T-helper 2 cell treated with Interferon-gamma antibody and Interleukin-4, amounts not matched to agents 100 ng/mL and 5 ng/mL, for 36 hours (primary cell): Measurements from ENCODE around the gene ACR. TPM values are rescaled to one million over a fixed set of nuclear protein-coding genes. Genes with fewer than 3 reads are reported as not detected.

Source experiments
- intact Hi-C: fragments of 100-400 bp; cut with micrococcal nuclease; formaldehyde crosslinking; loops from one replicate; pipeline ENCODE4 v1.15.1; 2023
- total RNA-seq: library from RNA; stranded (reverse); gene quantifications from 2 replicates; pipeline ENCODE4 v1.2.3, GENCODE V29; 2022

The ACR gene
- total RNA-seq, 1 donor from 2014 or later: not detected

DNA sequence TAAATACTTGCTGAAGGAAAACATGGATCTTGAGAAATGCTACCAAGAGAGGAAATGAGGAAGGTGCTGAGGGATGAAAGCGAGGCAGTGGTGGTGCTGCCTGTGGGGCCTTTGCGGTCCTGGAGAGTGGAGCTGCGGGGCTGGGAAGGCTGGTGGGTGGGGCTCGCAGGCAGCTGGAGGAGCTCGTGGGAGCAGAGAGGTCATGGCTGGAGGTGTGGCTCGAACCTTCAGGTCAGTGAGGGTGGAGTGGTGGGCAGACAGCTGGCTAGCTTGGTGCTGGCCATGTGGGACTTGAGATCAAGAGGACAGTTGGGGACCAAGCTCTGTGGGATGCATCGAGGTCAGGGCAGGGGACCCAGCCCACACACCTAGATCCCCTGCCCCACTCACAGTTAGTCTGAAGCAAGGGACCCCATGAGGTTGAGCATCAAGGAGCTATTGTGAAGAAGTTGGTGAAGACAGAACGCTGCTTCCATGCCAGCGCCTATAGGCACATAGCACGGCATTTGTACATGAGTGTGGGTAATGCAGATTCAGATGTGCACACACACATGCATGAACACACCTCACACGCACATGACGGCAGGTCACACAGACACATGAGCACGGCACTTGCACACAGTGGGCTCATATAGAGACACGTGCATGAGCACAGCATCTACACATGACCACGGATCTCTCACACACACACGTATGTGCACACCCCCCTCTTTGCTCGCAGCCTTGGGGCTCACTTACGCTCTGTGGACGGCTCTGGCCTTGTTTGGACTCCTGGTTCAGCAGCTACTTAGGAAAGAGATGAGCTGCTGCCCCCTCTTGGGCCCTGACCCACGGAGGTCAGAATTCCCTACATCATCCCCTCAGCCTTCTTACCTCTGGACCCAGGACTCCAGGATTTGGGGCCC lies 34.9 kb upstream of the ACR start:
- intact Hi-C loops: no loop called here

GRCh38 chr22:50703726-50704509 lies 34.1 kb upstream of the ACR start:
- intact Hi-C loops: no loop called here

DNA sequence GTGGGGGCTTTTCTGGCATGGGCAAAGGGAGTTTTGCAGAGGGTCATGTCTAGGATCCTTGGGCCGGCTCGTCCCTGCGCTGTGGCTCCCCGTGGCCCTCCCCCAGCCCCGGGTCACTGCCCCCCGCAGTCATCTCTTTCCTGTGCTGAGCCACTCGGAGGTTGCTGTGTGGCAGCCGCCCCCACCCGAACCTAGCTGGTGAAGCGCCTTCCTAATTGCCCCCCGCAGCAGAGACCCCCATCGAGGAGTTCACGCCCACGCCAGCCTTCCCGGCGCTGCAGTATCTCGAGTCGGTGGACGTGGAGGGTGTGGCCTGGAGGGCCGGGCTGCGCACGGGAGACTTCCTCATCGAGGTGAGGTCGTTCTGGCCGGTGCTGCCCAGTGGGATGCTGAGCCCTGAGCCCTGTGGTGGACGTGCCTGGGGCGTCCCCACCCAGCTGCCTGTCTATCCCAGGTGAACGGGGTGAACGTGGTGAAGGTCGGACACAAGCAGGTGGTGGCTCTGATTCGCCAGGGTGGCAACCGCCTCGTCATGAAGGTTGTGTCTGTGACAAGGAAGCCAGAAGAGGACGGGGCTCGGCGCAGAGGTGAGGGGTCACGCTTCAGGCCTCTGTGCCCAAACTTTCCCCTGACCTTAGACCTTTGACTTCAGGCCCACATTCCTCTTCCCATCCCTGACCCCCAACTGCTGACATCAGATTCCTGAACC lies 33.3 kb upstream of the ACR start:
- intact Hi-C loops: no loop called here

DNA sequence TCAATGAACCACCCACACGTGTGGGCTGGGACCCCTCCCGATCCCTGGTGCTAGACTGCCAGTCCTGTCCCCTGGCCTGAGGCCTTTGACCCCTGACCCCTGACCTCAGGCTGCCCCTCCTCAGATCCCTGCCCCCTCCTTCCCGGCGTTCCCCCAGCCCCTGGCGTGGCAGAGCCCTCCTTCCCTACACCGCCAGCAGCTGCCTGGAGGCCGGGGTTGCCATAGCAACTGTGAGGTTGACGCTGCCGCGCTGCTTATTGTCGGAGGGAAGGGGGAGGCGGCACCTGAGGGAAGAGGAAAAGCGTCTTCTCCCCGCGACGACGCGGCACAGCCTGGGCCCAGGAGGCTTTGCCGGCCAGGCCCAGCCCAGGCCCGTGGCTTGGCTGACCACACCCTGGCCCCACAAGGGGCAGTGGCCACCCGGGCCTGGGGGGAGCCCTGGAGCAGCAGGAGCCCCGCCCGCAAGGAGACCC lies 32.7 kb upstream of the ACR start:
- intact Hi-C loops: no loop called here

- intact Hi-C loops: no loop called here
Observed at GRCh38 chr22:50705851-50706351, 32.1 kb upstream of the ACR start.

DNA sequence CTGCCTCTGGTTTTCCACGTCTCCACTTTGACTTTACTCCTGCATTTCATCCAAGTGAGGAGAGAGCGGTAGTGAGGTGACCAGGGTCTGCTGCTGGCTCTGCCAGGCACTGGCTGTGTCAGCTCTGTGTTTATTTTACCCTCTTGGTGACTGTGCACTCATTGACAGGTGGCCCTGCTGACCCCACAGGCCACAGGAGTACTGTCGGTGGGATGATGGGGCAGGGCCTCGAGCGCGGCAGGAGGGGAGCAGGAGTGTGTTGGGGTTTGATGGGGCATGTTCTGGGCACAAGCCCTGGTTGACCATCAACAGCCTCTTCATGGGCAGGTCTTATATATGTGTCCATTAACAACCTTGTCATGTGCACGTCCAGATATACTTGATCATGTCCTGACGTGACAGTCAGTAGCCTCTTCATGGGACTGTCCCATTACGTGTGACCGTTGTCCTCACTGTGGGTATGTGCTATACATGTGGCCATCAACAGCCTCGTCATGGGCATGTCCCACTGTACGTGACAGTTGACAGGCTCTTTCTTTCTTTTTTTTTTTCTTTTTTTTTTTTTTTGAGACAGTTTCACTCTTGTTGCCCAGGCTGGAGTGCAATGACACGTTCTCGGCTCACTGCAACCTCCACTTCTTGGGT lies 31.4 kb upstream of the ACR start:
- intact Hi-C loops: no loop called here

GRCh38 chr22:50708474-50708873 lies 29.5 kb upstream of the ACR start:
- intact Hi-C loops: no loop called here

GRCh38 chr22:50708996-50709395 lies 29.0 kb upstream of the ACR start:
- intact Hi-C loops: no loop called here

DNA sequence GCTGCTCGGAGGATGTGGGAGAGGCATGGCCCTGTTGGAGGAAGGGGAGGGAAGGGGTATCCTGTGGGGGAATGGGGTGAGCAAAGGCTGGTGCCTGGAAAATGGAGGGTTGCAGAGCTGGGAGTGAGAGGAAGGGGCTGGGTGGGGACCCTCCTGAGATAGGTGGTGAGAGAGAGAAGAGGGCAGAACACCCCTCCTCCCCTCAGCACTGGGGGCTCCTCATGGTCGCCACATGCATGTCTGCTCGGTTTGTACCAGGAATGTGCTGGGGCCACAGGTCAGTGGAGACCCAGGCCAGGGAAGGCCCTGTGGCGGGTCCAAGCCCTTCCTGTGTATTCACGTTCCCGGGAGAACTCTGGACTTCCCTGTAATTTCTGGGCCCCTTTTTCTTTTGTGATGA lies 27.8 kb upstream of the ACR start:
- intact Hi-C loops: no loop called here

DNA sequence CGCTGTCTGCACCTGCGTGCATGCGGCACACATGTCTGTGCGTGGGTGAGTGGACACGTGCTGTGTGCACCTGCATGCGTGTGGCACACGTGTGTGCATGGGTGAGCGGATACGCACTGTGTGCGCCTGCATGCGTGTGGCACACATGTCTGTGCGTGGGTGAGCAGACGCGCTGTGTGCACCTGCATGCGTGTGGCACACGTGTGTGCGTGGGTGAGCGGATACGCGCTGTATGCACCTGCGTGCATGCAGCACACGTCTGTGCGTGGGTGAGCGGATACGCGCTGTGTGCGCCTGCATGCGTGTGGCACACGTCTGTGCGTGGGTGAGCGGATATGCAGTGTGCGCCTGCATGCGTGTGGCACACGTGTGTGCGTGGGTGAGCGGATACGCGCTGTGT lies 27.1 kb upstream of the ACR start:
- intact Hi-C loops: no loop called here

DNA sequence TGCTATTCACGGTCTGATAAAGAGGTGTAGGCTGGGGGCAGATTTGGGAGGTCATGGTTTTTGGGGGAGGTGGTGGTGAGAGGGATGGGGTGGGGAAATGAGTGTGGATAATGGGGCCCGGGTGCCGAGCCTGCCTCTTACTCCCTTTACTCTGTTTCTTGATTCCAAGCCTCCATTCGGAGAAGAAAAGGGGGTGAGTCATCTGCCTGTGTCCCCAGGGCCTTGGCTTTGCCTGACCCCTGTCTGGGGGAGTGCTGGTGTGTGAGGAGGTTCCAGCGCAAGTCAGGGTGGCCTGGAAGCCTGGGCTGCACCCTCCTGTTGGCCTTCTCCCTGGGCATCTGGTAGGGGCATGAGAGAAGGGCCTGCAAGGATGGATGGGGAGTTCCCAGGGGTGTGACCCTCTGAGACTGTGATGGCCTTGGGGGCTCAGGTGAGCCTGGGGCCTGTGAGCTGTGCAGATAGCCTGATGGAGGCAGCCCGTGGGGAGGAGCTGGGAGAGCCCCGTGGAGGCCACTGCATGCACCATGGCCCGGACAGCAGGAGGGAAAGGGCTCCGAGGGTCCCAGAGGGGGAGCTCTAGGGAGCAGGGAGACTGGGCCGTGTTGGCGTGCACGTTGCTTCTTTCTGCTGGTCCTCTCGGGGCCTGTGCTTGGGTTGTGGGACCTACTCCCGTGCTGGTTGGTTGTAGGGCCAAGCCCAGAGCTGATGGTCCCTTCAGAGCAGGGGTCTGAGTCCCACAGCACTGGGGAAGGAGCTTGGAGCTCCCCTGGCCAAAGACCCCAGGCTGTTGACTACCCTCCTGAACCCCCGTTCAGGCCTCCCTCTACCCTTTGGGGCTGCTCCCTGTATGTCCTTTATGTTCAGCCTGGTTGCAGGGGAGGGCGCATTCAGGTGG lies 26.3 kb upstream of the ACR start:
- intact Hi-C loops: no loop called here

GRCh38 chr22:50712341-50713007 lies 25.5 kb upstream of the ACR start:
- intact Hi-C loops: no loop called here

GRCh38 chr22:50713008-50713385 lies 25.0 kb upstream of the ACR start:
- intact Hi-C loops: no loop called here

DNA sequence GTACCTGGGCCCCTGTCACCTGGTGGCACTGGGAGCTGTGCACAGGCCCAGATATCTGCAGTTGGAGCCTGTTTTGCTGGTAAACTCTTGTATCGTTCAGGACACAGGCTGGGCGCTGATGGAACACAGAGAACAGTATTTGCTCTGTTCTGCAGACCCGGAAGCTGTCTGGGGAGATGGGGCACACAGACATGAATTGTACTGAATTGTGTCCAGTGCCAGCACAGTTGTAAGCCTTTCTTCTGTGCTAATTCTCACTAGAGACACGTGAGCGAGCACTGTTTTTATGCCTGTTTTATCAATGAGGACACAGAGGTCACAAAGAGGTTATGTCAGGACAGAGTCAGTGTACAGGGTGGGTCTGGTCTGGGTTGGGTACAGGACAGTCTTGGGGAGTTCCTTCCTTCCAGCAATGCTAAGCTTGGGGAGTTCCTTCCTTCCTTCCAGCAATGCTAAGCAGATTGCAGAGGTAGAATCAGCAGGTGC lies 24.4 kb upstream of the ACR start:
- intact Hi-C loops: no loop called here

- intact Hi-C loops: no loop called here
Observed at GRCh38 chr22:50714150-50714549, 23.9 kb upstream of the ACR start.

DNA sequence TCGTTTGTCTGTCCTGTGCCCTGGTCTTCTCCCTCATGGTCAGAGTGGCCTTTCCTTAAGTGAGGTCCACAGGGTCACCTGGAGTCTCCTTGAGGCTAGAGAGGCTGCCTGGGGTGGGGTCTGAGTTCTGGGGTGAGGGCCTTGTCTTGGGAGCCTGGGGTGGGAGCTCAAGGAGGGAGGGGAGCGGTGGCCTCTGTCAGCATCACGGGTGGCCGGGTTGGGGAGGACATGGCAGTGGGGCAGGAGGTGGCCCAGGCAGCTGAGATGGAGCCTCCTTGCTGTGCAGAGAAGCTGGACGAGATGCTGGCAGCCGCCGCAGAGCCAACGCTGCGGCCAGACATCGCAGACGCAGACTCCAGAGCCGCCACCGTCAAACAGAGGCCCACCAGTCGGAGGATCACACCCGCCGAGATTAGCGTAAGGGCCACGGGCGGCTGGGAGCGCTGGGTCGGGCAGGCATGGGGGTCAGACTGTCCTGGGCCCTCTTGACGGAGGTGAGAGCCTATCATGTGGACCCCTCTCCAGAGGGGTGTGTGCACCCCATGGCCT lies 23.3 kb upstream of the ACR start:
- intact Hi-C loops: no loop called here

DNA sequence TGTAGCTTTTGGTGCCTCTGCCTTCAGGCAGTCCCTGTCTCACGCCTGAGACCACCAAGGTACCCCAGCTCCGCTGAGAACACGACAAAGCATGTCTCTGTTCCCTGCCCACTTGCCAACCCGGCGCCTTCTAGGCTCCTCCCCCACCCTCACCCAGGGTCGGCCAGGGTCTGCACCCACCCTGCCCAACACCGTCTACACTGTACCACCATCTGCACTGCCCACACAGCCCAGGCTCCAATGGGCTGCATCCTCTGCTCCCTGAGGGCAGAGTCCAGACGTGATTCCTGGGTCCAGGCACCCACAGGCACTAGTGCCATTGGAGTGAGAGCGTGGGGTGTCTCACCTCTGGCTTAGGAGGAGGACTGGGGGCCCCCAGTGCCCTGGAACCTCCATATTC lies 22.8 kb upstream of the ACR start:
- intact Hi-C loops: no loop called here

DNA sequence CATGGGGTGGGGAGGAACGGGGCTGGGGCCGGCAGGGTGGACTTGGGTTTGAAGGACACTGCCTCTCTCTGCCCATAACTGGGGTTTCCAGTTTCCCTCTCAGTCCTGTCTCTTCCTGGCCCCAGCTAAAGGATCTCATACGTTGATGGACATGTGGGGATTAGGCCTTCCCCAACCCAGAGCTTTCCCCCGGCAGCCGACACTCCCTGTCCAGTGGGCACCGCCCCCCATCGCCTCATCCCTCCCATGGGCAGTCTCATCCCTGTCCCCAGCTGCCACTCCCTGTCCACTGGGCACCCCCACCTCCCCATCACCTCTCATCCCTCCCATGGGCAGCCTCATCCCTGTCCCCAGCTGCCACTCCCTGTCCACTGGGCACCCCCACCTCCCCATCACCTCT lies 22.2 kb upstream of the ACR start:
- intact Hi-C loops: no loop called here
